A549 (cell line): Measurements from ENCODE around the gene NFKB2.
A peak's percentile ranks its signal among the peaks of the same experiment; 100 is the strongest.

Experiments used
- JUN ChIP-seq, 2 experiments: fragments of >200 bp; sonication (Bioruptor Twin); formaldehyde crosslinking; IDR thresholded peaks; 2 replicates in 1 of 2; 3 replicates in 1 of 2; pipeline ENCODE4 v1.6.1; 2016 to 2017
- JUNB ChIP-seq: fragments of >200 bp; sonication (Bioruptor Twin); formaldehyde crosslinking; IDR thresholded peaks from 2 replicates; pipeline ENCODE4 v1.6.1; 2016
- NFE2L2 ChIP-seq: fragments of 150-350 bp; conservative IDR thresholded peaks from 2 replicates; pipeline ENCODE4 v1.6.1; 2014; ENCODE audit warnings: low read length
- NPAS2 ChIP-seq: fragments of 250-450 bp; sonication (Bioruptor Pico); IDR thresholded peaks from 2 replicates; pipeline ENCODE4 v1.8.0; 2022; ENCODE audit warnings: mild to moderate bottlenecking, moderate library complexity, borderline replicate concordance
- POLR2A ChIP-seq: IDR thresholded peaks from 2 replicates; pipeline ENCODE4 v1.6.1; 2012; ENCODE audit warnings: mild to moderate bottlenecking, low read length
- TF ChIP-seq, protein P1 (sequence below): fragments of >200 bp; sonication (Bioruptor Twin); formaldehyde crosslinking; IDR thresholded peaks from 3 replicates; pipeline ENCODE4 v1.5.1; 2016
- TF ChIP-seq, protein P2 (sequence below): IDR thresholded peaks from 2 replicates; pipeline ENCODE4 v1.6.1; 2012

DNA sequence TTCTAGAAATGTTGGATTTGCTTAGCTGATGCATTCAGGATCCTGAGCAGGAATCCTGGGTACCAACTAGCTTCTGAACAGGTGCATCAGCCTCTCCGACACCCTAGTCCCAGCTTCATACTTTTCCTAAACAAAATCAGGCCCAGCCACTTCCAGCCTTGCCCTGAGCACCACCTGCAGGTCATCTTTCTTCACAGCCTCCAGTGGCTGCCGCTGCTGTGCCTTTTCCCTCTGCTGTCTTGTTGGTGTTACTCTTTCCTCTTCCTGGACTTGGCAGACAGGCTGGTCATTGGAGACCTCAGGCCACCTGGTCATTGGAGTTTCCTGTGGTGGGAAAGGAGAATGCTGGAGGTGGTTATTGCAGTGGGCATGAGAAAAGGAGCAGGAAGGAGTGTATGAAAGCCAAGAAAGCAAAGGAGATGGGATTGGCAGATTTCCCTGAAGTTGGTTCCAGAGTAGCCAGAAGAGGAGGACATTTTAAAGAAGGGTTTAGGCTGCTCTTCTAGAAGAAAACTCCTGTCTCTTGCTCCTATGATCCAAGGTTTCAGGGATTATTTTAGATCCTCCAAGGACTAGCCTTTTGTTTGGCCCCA is 48.2 kb upstream of the NFKB2 start:
- TF ChIP-seq POLR2A, result no peak
- TF ChIP-seq, protein P1, sequence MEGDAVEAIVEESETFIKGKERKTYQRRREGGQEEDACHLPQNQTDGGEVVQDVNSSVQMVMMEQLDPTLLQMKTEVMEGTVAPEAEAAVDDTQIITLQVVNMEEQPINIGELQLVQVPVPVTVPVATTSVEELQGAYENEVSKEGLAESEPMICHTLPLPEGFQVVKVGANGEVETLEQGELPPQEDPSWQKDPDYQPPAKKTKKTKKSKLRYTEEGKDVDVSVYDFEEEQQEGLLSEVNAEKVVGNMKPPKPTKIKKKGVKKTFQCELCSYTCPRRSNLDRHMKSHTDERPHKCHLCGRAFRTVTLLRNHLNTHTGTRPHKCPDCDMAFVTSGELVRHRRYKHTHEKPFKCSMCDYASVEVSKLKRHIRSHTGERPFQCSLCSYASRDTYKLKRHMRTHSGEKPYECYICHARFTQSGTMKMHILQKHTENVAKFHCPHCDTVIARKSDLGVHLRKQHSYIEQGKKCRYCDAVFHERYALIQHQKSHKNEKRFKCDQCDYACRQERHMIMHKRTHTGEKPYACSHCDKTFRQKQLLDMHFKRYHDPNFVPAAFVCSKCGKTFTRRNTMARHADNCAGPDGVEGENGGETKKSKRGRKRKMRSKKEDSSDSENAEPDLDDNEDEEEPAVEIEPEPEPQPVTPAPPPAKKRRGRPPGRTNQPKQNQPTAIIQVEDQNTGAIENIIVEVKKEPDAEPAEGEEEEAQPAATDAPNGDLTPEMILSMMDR, result peak; percentile 67
- TF ChIP-seq JUN (IDR thresholded peaks at IDR 0.05), result no peak
- TF ChIP-seq, protein P2, sequence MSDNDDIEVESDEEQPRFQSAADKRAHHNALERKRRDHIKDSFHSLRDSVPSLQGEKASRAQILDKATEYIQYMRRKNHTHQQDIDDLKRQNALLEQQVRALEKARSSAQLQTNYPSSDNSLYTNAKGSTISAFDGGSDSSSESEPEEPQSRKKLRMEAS, result no peak
- TF ChIP-seq JUNB, result no peak
- no peak for TF ChIP-seq NFE2L2
- no peak for TF ChIP-seq NPAS2
